Measurements from ENCODE around the gene XPNPEP1.
"Not testable (repeated sequence)": the region's sequence is repeated elsewhere in the genome, so short reads cannot be mapped to it uniquely, and the experiment has no call there.

The XPNPEP1 gene

GRCh38 chr10:109924087-109924486 lies 776 bp upstream of the XPNPEP1 start:
- DNase-seq (ENCODE audit: low read depth in 2 of 2): no peak

- no peak for DNase-seq (ENCODE audit: low read depth in 2 of 2)
Measured at GRCh38 chr10:109922358-109922975, 844 bp downstream of the XPNPEP1 start.

- DNase-seq (ENCODE audit: low read depth in 2 of 2): no peak
Measured at GRCh38 chr10:109920016-109920415, 3.3 kb downstream of the XPNPEP1 start.

- no peak for DNase-seq (ENCODE audit: low read depth in 2 of 2)
Measured at GRCh38 chr10:109919220-109919619, 4.1 kb downstream of the XPNPEP1 start.

- not testable (repeated sequence) for DNase-seq (ENCODE audit: low read depth in 2 of 2)
Measured at GRCh38 chr10:109918707-109919106, 4.6 kb downstream of the XPNPEP1 start.

GRCh38 chr10:109915566-109915965 lies 7.7 kb downstream of the XPNPEP1 start:
- no peak for DNase-seq (ENCODE audit: low read depth in 2 of 2)

- peak in 1 of 2 donors; percentile 25 for DNase-seq (ENCODE audit: low read depth in 2 of 2)
Measured at GRCh38 chr10:109914966-109915365, 8.3 kb downstream of the XPNPEP1 start.

GRCh38 chr10:109913306-109913892 lies 9.9 kb downstream of the XPNPEP1 start:
- no peak for DNase-seq (ENCODE audit: low read depth in 2 of 2)

- DNase-seq (ENCODE audit: low read depth in 2 of 2): no peak
Measured at GRCh38 chr10:109912335-109913281, 10.7 kb downstream of the XPNPEP1 start.

- no peak for DNase-seq (ENCODE audit: low read depth in 2 of 2)
Measured at GRCh38 chr10:109911903-109912302, 11.4 kb downstream of the XPNPEP1 start.

GRCh38 chr10:109906316-109906715 lies 17.0 kb downstream of the XPNPEP1 start:
- DNase-seq (ENCODE audit: low read depth in 2 of 2): no peak

GRCh38 chr10:109904397-109904796 lies 18.9 kb downstream of the XPNPEP1 start:
- no peak for DNase-seq (ENCODE audit: low read depth in 2 of 2)

GRCh38 chr10:109902992-109903947 lies 20.0 kb downstream of the XPNPEP1 start:
- DNase-seq (ENCODE audit: low read depth in 2 of 2): no peak

GRCh38 chr10:109899356-109900331 lies 23.7 kb downstream of the XPNPEP1 start:
- DNase-seq (ENCODE audit: low read depth in 2 of 2): no peak

- no peak for DNase-seq (ENCODE audit: low read depth in 2 of 2)
Measured at GRCh38 chr10:109898666-109899355, 24.5 kb downstream of the XPNPEP1 start.

GRCh38 chr10:109898007-109898406 lies 25.3 kb downstream of the XPNPEP1 start:
- DNase-seq (ENCODE audit: low read depth in 2 of 2): no peak

GRCh38 chr10:109895848-109896247 lies 27.5 kb downstream of the XPNPEP1 start:
- DNase-seq (ENCODE audit: low read depth in 2 of 2): no peak

GRCh38 chr10:109895095-109895818 lies 28.1 kb downstream of the XPNPEP1 start:
- no peak for DNase-seq (ENCODE audit: low read depth in 2 of 2)

GRCh38 chr10:109894516-109894915 lies 28.8 kb downstream of the XPNPEP1 start:
- no peak for DNase-seq (ENCODE audit: low read depth in 2 of 2)

Data from stimulated activated CD8-positive, alpha-beta memory T cell treated with anti-CD3 and anti-CD28 coated beads, Interleukin-15, amount 100 ng/mL, for 48 hours (primary cell).